Stimulated activated CD8-positive, alpha-beta memory T cell treated with anti-CD3 and anti-CD28 coated beads, Interleukin-15, amount 100 ng/mL, for 4 hours (primary cell): Measurements from ENCODE around the gene CHST11.

Experiments
- DNase-seq, 2 donors: peaks; one replicate each; pipeline ENCODE4 v3.0.0-alpha.2; 2020; ENCODE audit warnings: low read depth in 2 of 2

CHST11 gene

GRCh38 chr12:104653730-104654664, 197.2 kb downstream of the CHST11 start:
- no peak for DNase-seq

- no peak for DNase-seq
Measured at GRCh38 chr12:104654665-104655609, 198.2 kb downstream of the CHST11 start.

GRCh38 chr12:104656383-104656782, 199.6 kb downstream of the CHST11 start:
- no peak for DNase-seq

- no peak for DNase-seq
Measured at GRCh38 chr12:104656921-104657320, 200.2 kb downstream of the CHST11 start.

- no peak for DNase-seq
Measured at GRCh38 chr12:104657726-104658484, 201.2 kb downstream of the CHST11 start.

GRCh38 chr12:104659058-104659457, 202.3 kb downstream of the CHST11 start:
- DNase-seq: no peak

- no peak for DNase-seq
Measured at GRCh38 chr12:104662203-104662602, 205.5 kb downstream of the CHST11 start.

GRCh38 chr12:104662908-104663307, 206.2 kb downstream of the CHST11 start:
- DNase-seq: no peak

GRCh38 chr12:104664351-104664750, 207.6 kb downstream of the CHST11 start:
- no peak for DNase-seq

GRCh38 chr12:104665296-104665695, 208.5 kb downstream of the CHST11 start:
- no peak for DNase-seq

GRCh38 chr12:104667139-104667538, 210.4 kb downstream of the CHST11 start:
- no peak for DNase-seq

GRCh38 chr12:104668274-104668718, 211.5 kb downstream of the CHST11 start:
- DNase-seq: no peak

- DNase-seq: no peak
Measured at GRCh38 chr12:104669089-104669721, 212.5 kb downstream of the CHST11 start.

GRCh38 chr12:104669851-104670337, 213.1 kb downstream of the CHST11 start:
- DNase-seq: no peak

- no peak for DNase-seq
Measured at GRCh38 chr12:104670439-104671408, 214.0 kb downstream of the CHST11 start.

GRCh38 chr12:104671409-104672095, 214.8 kb downstream of the CHST11 start:
- DNase-seq: peak; percentile 66 to 87

- no peak for DNase-seq
Measured at GRCh38 chr12:104672096-104672445, 215.3 kb downstream of the CHST11 start.

- no peak for DNase-seq
Measured at GRCh38 chr12:104672501-104673265, 215.9 kb downstream of the CHST11 start.
